NCI-H345 treated with DMSO at 0.1 percent for 48 hours (cell line): ENCODE measurements around the gene PGA4.
"Not testable (repeated sequence)": the region's sequence is repeated elsewhere in the genome, so short reads cannot be mapped to it uniquely, and the experiment has no call there.

Experiments
- DNase-seq: peaks from one replicate; lab custom pipeline; 2025; ENCODE audit not compliant: unreplicated experiment; lab: John Stamatoyannopoulos, UW

PGA4 gene

DNA sequence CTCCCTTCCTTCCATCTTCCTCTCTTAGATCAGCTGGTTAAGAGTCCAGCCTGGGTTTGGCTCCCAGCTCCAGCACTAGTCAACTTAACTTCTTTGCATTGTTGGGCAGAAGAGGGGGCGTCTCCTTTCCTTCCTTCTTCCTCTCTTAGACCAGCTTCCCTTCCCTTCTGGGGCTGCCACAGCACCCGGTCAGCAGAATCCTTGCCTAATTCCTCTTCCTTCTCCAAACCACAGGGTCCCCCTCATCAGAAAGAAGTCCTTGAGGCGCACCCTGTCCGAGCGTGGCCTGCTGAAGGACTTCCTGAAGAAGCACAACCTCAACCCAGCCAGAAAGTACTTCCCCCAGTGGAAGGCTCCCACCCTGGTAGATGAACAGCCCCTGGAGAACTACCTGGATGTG is 18.3 kb upstream of the PGA4 start:
- not testable (repeated sequence) for DNase-seq

DNA sequence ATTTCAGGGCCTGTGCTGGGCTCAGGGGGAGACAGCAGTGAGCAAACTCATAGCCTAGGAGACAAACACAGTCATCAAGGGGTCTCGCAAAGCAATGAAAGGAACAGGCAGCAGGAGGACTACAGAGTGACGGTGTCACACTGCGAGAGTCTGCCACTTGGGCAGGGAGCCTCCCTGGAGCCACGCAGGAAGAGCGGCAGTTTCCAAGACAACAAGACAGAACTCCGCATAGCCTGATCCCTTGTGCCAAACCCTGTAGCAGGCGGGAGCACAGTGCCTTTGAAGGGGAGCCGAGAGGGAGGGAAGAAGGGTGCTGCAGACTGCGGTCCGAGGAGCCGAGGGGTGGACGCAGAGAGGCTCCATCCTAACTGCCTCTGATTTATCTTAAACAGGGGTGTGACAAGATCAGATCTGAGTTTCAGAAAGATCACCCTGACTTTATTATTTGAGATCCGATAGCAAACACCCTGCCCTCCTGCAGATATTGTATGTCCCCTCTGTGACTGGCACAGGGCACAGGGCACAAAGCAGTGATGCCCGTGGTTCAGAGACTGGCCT is 17.6 kb upstream of the PGA4 start:
- DNase-seq, result not testable (repeated sequence)

DNA sequence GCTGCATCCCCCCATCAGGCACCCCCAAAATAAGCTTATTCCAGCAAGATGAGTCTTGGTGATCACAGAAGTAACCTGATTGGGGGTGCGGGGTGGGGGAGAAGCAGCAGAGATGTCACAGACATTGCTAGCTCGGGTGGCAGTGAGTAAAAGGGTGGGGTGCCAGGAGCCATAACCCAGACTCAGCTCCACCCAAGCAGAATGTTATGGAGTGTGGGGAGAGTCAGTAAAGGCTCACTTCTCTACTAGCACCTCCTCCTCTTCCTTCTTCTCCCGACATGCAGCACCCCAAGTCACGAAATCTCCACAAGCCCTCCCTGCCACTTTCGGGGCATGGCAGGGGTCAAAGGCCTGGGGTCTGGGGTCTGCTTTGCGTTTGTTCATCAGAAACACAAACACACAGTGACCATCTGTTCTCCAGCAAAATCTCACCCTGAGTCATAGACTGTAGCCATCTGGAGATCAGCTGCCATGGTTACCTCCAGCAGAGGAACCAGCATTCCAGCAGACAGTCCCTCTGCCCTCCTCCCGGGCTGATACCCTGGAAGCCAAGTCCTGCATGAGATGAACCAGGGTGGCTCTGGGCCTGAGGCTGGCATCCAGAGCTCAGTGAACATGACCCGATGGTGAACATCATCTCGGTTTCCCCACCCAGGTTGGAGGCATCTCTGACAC is 14.4 kb upstream of the PGA4 start:
- not testable (repeated sequence) for DNase-seq

DNA sequence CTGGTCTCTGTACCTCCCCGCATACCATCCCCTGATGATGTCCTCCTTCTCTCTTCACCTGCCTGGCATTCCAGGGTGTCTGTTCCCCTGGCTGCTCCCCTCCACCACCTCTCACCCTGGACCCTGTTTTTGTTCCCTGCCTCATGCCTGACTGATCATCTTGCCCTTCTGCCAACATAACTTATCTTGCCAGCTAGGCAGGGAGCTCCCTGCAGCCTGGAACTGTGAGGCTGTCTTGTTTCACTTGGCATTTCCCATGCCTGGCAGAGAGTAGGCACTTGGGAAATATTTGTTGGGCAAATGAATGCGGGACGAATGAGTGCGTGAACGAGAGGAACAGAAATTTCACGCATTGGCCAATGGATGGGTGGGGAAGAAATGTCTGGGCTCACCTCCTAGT is 11.5 kb upstream of the PGA4 start:
- not testable (repeated sequence) for DNase-seq

DNA sequence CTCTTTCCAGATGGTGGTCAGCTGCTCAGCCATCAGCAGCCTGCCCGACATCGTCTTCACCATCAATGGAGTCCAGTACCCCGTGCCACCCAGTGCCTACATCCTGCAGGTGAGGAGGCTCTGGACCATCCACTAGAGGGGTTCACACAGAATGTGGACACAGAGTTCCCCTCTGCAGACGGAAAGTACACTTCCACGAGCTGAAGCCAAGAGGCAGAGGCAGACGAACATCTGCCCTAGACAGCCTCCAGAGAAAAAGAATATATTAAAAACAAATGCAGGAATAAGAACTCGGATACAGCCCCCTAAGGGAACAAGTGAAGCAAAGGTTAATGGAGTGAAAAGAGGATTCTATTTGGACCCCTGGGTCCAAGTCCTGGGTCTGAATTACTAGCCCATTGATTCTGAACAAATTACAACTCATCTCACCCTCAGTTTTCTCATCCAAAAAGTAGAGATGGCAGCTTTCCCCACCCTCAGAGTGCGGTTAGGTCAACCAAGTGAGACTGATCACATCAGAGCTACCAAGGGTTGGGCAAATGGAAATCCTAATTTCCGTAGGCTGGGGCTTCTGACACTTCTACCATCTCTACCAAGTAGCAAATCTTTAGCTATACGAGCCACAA is 10.7 kb upstream of the PGA4 start:
- DNase-seq, result not testable (repeated sequence)

DNA sequence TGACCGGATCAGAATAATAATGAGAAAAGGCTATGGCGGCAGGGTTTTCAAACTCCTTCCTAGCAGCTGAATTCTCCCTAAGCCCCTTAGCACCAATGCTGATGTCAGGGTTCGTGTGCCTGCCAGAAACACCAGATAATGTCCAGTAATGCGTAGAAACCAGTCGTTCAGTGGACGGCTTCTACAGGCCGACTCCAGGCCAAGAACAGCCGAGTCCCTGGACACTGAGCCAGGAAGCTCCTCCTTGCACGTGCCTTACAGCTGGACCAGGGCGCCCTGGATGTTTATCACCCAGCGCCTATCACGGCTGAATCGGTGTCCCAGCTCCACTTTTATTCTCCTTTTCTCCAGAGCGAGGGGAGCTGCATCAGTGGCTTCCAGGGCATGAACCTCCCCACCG is 9.9 kb upstream of the PGA4 start:
- DNase-seq, result not testable (repeated sequence)

DNA sequence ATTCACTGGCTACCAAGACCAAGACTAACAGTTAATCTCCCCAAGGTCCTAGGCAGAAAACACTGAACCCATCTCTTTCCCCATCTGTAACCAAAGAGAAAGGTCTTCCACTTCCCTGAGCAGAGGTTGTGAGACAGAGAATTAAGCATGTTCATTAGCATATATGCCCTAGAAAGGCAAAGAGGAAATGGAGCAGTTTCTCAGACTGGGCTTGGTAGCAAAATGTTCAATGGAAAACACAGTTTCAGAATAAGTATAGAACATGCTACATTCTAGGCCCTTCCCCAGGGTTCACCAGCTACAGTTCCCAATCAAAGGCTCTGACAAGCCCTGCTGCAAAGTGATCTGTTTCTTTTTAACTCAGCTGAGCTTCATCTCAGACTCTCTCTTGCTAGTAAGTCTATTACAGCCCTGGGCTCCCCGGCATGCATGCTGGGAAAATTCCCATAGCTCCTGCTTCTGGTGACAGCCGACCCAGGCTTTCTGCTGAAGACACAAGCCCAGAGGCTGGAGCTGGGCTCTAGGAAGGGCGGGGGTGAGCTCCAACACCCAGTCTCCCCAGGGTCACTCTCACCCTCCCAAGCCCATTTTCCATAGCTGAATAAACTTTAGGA is 8.3 kb upstream of the PGA4 start:
- not testable (repeated sequence) for DNase-seq

DNA sequence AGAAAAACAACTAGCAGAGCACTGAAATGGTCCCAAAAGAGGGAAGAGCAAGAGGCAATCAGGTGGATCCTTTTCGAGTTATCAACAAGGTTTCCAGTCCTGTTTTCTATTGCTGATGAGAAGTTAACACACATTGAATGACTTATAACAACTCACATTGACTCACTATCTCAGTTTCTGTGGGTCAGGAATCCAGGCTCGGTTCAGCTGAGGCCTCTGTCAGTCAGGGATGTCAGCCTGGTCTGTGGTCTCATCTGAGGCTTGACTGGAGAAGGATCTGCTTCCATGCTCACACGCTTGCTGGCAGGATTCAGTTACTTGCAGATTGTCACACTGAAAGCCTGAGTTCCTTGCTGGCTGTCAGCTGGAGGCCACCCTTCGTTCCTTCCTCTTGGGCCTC is 3.8 kb upstream of the PGA4 start:
- not testable (repeated sequence) for DNase-seq

DNA sequence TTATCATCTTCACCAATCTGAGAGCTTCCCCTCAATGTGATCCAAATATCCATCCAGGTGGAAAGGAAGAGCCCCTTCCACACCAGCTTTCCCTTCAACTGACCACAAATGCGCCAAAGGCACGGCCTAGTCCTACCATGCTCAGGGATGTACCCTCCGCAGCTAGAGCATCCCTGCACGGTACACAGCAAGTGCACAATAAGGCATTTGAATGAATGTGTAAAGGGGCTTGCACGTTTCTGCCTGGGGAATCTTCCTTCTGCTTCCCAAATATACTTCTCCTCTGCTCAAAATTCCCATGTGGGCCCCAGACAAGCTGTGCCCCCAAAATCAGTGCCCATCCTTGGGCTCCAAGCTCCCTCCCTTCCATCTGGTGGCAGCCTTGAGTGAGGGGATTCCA is 3.1 kb upstream of the PGA4 start:
- DNase-seq, result not testable (repeated sequence)

DNA sequence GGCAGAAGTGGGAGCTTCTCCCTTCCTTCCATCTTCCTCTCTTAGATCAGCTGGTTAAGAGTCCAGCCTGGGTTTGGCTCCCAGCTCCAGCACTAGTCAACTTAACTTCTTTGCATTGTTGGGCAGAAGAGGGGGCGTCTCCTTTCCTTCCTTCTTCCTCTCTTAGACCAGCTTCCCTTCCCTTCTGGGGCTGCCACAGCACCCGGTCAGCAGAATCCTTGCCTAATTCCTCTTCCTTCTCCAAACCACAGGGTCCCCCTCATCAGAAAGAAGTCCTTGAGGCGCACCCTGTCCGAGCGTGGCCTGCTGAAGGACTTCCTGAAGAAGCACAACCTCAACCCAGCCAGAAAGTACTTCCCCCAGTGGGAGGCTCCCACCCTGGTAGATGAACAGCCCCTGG is 545 bp downstream of the PGA4 start:
- not testable (repeated sequence) for DNase-seq

DNA sequence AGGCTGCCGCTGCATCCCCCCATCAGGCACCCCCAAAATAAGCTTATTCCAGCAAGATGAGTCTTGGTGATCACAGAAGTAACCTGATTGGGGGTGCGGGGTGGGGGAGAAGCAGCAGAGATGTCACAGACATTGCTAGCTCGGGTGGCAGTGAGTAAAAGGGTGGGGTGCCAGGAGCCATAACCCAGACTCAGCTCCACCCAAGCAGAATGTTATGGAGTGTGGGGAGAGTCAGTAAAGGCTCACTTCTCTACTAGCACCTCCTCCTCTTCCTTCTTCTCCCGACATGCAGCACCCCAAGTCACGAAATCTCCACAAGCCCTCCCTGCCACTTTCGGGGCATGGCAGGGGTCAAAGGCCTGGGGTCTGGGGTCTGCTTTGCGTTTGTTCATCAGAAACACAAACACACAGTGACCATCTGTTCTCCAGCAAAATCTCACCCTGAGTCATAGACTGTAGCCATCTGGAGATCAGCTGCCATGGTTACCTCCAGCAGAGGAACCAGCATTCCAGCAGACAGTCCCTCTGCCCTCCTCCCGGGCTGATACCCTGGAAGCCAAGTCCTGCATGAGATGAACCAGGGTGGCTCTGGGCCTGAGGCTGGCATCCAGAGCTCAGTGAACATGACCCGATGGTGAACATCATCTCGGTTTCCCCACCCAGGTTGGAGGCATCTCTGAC is 4.5 kb downstream of the PGA4 start:
- DNase-seq, result not testable (repeated sequence)

DNA sequence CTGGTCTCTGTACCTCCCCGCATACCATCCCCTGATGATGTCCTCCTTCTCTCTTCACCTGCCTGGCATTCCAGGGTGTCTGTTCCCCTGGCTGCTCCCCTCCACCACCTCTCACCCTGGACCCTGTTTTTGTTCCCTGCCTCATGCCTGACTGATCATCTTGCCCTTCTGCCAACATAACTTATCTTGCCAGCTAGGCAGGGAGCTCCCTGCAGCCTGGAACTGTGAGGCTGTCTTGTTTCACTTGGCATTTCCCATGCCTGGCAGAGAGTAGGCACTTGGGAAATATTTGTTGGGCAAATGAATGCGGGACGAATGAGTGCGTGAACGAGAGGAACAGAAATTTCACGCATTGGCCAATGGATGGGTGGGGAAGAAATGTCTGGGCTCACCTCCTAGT is 7.3 kb downstream of the PGA4 start:
- DNase-seq, result not testable (repeated sequence)

DNA sequence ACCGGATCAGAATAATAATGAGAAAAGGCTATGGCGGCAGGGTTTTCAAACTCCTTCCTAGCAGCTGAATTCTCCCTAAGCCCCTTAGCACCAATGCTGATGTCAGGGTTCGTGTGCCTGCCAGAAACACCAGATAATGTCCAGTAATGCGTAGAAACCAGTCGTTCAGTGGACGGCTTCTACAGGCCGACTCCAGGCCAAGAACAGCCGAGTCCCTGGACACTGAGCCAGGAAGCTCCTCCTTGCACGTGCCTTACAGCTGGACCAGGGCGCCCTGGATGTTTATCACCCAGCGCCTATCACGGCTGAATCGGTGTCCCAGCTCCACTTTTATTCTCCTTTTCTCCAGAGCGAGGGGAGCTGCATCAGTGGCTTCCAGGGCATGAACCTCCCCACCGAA is 8.9 kb downstream of the PGA4 start:
- DNase-seq, result not testable (repeated sequence)

DNA sequence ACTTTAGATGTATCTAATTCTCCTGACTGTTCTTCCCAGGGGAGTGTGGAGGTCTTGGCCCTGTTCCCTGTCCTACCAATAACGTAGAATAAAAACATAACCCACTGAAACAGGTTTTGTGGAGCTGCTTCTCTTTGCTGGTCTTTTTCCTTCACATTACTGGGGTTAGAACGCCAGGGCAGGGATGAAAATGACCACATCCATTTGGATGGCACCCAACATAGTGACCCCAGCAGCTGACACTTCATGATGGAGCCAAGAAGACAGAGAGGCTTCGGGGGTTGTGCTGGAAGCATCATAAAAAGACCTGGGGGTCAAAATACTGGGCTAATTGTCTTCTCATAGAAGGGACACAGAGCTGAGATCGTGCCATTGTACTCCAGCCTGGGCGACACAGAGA is 9.4 kb downstream of the PGA4 start:
- not testable (repeated sequence) for DNase-seq

DNA sequence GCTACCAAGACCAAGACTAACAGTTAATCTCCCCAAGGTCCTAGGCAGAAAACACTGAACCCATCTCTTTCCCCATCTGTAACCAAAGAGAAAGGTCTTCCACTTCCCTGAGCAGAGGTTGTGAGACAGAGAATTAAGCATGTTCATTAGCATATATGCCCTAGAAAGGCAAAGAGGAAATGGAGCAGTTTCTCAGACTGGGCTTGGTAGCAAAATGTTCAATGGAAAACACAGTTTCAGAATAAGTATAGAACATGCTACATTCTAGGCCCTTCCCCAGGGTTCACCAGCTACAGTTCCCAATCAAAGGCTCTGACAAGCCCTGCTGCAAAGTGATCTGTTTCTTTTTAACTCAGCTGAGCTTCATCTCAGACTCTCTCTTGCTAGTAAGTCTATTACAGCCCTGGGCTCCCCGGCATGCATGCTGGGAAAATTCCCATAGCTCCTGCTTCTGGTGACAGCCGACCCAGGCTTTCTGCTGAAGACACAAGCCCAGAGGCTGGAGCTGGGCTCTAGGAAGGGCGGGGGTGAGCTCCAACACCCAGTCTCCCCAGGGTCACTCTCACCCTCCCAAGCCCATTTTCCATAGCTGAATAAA is 10.5 kb downstream of the PGA4 start:
- not testable (repeated sequence) for DNase-seq

DNA sequence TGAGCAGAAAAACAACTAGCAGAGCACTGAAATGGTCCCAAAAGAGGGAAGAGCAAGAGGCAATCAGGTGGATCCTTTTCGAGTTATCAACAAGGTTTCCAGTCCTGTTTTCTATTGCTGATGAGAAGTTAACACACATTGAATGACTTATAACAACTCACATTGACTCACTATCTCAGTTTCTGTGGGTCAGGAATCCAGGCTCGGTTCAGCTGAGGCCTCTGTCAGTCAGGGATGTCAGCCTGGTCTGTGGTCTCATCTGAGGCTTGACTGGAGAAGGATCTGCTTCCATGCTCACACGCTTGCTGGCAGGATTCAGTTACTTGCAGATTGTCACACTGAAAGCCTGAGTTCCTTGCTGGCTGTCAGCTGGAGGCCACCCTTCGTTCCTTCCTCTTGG is 15.0 kb downstream of the PGA4 start:
- not testable (repeated sequence) for DNase-seq

DNA sequence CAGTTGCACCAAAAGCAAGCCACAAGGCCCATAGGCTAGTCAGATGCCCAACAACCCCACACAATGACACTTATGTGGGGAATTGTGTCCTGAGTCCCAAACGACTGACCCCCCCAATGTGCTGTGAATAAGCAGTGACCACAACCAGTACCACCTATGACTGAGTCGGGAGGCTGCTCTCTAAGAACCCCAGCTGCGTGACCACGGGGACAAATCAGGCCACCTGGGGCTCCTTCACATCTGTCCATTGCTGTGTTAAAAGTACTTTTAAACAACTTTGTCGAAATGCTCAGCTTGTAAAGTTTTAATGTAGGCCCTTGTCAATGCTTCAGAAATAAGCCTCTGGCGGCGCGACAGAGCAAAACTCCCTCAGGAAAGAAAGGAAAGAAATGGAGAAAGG is 18.1 kb downstream of the PGA4 start:
- DNase-seq, result not testable (repeated sequence)

DNA sequence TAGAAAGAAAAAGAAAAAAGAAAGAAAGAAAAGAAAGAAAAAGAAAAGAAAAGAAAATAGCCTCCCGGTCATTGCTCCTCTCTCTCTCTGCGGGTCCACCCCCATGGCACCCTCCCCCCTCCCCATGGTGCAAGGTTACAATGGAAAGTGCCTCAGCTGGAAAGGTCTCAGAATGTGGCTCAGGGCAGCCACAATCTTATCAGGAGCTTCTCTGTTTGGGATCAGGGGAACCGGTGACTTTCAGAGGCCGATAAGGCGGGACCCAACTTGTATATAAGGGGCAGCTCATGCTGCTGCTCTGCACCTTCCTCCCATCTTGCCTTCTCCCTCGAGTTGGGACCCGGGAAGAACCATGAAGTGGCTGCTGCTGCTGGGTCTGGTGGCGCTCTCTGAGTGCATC is 18.7 kb downstream of the PGA4 start, which contains the start of gene PGA5:
PGA5 (plus strand) TSS at position 301 of the 400 bp plus-strand sequence; CDS start at position 353, 52 bp downstream.
- DNase-seq, result not testable (repeated sequence)

DNA sequence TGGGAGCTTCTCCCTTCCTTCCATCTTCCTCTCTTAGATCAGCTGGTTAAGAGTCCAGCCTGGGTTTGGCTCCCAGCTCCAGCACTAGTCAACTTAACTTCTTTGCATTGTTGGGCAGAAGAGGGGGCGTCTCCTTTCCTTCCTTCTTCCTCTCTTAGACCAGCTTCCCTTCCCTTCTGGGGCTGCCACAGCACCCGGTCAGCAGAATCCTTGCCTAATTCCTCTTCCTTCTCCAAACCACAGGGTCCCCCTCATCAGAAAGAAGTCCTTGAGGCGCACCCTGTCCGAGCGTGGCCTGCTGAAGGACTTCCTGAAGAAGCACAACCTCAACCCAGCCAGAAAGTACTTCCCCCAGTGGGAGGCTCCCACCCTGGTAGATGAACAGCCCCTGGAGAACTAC is 19.4 kb downstream of the PGA4 start:
- not testable (repeated sequence) for DNase-seq

DNA sequence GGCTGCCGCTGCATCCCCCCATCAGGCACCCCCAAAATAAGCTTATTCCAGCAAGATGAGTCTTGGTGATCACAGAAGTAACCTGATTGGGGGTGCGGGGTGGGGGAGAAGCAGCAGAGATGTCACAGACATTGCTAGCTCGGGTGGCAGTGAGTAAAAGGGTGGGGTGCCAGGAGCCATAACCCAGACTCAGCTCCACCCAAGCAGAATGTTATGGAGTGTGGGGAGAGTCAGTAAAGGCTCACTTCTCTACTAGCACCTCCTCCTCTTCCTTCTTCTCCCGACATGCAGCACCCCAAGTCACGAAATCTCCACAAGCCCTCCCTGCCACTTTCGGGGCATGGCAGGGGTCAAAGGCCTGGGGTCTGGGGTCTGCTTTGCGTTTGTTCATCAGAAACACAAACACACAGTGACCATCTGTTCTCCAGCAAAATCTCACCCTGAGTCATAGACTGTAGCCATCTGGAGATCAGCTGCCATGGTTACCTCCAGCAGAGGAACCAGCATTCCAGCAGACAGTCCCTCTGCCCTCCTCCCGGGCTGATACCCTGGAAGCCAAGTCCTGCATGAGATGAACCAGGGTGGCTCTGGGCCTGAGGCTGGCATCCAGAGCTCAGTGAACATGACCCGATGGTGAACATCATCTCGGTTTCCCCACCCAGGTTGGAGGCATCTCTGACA is 23.3 kb downstream of the PGA4 start:
- not testable (repeated sequence) for DNase-seq
